Measurements from ENCODE around the gene BRD4.

BRD4 gene

DNA sequence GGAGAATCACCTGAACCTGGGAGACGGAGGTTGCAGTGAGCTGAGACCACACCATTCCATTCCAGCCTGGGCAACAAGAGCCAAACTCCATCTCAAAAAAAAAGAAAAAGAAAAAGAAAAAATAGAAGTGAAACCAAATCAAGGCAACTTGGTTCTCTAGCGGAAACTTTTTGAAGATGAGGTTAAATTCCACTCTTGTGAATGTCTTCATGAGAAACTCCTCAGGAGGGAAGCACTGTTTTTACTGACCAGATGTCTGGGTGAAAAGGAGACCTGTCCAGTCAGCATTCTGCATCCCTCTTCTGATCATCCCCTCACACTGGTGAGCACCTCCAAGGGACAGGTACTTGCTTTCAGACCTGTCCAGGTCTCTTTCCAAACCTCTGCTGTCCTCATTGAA is 15.8 kb downstream of the BRD4 start:
- in situ Hi-C loops (cut with MboI; ENCODE audit: low sequenced_read_pairs): no loop called here

DNA sequence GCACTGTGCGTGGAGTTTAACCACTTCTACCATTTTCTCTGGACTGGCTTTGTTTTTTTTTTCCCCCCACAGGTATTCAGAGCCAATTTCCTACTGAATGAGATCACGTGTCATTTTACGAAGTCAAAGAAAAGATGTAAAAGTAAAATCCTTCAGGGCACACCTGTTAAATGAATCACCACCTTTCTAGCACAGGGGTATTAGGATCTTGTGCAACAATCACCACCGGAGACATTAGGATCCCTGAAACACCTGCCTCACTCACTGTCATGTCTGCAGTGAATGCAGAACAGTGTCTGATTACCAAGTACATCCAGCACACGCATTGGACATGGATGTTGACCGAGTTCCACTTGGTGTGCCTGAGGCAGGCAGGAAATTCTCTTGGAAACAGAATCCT is 17.2 kb downstream of the BRD4 start:
- in situ Hi-C loops (cut with MboI; ENCODE audit: low sequenced_read_pairs): no loop called here

DNA sequence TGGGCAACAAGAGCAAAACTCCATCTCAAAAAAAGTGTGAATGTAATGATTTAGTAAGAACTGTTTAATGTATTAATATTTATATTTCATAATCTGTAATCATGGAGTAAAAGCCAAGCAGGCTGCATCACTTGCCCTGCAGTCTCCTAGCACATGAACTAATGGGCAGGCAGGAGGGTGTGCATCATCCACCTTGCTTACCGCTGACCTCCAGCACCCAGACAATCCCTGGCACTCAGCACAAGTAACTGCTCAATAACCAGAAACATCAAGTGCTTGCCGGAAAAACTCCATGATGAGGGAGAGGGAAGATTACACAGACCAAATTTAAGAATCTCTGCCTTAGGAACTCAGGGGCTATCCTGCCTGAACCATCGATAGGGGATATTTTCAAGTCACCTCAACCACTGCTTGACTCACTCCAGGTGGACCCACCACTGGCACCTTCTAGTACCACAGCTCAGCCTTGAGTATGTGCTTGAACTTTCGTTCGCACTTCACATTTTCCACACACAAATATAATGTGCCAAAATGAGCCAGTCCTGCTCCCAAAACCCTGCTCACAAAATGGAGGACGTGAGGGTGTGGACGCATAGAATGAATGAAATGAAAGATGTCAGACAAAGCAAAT is 18.6 kb downstream of the BRD4 start:
- in situ Hi-C loops (cut with MboI; ENCODE audit: low sequenced_read_pairs): no loop called here

DNA sequence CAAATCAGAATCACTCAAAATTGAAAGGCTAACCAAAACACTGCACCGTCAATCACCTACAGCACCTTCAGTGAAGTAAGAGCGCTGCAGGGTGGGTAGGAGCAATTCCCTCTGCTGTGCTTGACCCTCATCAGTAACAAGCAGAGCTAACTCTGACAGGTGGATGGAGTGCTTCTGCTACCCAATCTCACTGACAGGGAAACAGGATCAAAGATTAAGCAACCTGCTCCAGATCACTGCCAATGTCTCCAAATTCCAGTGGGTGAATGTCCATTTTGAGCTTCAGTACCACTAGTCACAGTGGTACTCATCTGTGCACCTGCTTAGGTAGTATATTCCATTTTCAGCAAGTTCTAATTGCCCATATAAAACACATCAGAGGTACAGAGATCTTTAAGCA is 25.2 kb downstream of the BRD4 start:
- in situ Hi-C loops (cut with MboI; ENCODE audit: low sequenced_read_pairs): no loop called here

DNA sequence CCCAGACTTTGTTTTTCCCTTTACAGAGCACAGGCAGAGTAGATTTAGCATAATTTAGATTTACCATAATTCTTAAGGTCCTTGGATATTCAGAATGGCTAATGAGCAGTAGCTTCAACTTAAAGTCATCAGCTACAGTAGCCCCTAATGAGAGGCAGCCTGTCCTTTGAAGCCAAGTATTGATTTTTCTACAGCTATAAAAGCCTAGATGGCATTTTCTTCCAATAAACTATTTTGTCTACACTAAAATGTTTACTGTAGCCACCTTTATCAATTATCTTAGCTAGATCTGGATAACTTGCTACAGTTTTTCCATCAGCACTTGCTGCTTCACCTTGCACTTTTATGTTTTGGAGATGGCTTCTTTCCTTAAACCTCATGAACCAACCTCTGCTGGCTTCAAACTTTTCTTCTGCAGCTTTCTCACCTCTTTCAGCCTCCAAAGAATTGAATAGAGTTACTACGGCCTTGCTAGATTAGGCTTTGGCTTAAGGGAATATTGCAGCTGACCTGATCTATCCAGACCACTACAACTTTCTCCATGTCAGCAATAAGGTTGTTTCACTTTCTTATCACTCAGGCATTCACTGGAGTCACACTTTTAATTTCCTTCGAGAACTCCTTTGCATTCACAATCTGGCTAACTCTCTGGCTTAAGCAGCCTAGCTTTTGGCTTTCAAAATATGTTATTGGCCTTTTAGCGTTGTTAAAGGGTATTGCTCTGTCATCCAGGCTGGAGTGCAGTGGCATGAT is 26.6 kb downstream of the BRD4 start:
- in situ Hi-C loops (cut with MboI; ENCODE audit: low sequenced_read_pairs): no loop called here

DNA sequence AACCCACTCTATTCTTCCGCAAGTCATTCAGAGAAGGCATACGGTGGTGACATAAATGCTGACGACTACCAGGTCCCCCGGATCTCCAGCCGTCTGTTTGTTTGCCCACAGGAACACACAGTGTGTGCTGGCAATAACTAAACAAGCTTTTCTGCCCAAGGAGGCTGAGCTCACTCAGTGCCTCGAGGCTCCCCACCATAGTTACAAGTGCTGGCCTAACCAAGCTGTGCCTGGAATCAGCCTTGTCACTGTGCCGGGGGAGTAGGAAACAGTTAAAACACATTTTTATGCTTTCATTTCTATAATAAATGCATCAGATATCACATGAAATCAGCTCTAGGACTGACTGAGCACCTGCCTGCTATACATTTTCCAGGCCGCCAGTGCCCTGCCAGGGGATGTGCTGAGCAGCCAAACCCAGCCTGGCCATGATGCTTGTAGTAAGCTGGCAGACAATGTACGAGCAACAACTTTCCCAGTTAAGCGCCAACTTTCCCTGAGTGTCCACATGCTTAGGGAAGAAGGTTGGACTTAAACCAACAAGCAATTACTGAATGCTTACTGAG is 28.1 kb downstream of the BRD4 start:
- in situ Hi-C loops (cut with MboI; ENCODE audit: low sequenced_read_pairs): no loop called here

DNA sequence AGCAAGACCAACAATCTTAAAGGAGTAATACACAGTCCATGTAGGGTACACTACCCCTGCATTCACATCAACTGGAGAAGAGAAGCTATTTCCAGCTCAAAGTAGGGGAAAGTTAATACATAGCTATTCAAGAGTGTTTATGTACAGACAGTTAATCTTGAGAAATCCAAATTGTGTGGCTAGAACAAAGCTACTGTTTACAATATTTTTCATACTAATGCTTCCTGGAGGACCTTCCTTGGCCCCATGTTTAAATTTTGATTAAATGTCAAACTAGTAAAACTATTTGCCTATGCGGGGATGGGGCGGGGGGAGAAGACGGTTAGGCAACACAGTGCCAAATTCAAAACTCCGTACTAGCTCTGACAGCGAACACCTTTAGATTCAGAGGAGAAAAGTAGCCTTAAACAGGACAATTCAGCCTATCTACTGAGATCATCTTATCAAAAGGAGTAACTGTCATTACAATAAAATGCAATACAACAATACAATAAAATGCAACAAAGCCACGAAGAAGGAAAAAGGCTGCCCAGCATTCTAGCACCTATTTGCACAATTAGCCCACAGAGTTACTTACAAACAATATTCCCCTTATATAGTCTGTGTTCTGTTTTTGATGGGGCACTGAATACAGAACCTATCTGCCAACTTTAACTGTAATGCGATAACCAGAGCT is 29.1 kb downstream of the BRD4 start:
- in situ Hi-C loops (cut with MboI; ENCODE audit: low sequenced_read_pairs): no loop called here

DNA sequence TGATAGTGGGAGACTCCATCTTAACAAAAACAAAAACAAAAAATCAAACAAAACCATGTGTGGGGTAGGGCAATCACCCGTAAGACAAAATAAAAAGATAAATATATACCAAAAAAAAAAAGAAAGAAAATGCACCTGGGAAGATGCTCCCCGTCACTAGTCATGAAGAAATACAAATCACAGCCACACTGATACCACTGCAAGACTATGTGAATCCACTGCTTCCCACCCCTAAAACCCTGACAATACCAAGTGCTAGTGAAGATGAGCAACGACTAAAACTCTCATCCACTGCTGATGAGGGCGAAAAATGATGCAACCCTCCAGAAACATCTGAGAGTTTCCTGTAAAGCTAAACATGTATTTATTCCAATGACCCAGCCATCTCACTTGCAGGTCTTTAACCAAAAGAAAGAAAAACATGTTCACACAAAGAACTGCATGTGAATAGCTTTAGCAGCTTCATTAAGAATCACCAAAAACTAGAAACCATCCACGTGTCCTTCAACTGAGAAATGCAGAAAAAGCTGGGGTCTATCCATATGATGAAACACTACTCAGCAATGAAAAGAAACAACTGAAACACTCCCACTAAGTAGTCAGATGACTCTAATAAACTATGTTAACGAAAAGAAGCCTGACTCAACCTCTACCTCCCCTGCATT is 31.7 kb downstream of the BRD4 start:
- in situ Hi-C loops (cut with MboI; ENCODE audit: low sequenced_read_pairs): no loop called here

DNA sequence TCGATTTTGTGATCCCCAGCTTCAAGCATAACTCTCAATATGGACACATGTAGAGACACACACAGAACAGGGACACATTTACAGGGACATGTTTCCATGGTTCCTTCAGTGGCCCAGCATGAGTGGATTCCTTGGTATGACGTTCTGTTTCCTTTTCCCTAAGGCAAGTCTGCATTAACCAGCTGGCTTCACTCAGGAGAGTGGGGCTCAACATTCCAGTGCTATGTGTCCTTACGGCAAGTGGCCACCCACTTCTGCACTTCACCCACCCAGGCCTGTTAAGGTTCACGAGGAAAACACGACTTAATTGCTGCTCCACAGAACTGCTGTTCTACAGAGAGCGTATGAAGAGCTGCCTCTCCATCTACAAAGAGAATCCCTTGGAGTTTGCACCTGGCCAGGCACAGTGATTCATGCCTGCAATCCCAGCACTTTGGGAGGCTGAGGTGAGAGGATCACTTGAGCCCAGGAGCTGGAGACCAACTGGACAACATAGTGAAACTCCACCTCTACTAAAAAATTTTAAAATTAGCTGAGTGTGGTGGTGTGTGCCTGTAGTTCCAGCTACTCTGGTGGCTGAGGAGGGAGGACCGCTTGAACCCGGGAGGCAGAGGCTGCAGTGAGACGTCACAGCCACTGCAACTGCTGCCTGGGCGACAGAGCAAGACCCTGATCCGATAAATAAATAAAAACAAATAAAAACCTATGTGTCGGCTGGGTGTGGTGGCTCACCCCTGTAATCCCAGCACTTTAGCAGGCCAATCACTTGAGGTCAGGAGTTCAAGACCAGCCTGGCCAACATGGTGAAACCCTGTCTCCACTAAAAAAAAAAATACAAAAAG is 32.5 kb downstream of the BRD4 start:
- in situ Hi-C loops (cut with MboI; ENCODE audit: low sequenced_read_pairs): no loop called here

DNA sequence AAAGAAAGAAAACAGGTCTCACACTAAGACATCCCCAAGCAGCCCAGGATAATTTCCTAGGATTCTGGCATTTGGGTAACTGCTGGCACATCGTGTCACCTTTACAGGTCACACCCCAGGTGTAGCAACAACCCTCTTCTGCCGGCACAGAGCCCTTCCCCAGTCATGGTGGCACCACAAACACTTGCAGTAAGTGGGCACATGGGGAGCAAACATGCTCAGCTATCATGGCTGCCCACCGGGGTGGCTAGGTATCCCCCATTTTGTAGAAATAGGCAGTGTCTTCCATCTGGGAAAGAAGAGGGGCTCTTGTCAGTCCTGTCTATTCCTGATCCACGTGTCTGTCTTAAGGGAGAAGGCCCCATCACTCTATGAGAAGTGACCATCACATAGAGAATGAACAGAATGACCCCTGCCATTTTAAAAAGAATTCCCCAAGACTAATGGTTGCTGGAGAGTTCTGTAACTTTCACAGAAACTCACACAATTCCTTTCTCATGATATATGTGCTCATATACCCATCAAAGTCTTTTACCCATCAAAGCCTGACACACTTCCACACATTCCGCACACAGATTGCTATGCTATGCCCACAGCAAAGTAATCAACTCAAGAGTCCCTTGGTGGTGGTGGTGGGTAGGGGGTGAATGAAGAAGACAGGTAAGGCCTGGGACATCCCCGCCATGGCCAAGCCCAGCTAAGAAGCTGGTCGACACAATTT is 33.3 kb downstream of the BRD4 start:
- in situ Hi-C loops (cut with MboI; ENCODE audit: low sequenced_read_pairs): no loop called here

DNA sequence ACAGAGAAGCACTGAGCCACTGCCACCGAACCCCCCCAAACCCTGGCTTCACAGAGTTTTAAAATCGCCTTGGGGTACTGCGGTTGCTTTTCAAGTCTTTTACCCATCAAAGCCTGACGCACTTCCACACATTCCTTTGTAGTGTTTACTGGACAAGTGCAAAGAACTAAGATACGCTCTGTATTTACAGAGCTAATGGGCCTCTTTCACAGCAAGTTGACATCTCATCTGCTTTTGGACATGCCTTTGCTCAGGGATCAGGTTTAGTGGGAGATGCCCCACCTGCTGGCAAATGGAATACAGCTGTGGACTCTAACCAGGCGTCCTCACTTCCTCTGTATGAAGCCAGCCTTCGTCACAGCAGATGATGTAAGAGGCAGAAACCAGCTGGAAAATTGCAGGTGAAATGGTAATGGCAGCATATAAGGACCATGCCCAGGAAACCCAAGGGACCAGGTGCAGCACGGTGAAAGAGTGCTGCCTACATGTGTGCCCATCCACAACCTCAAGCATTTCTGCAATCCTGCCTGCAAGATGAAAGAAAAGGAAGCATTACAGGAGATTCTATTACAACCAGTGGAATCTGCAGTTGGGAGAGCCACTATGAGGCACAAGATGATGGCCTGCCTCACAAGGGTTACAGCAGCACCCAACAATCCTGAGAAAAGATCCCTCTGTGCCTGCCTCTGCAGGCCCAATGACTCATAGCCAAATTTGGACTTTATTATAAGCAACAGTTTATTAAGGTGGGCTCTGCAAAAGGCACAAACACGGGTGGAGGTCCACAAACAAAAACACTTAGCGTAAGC is 34.7 kb downstream of the BRD4 start:
- in situ Hi-C loops (cut with MboI; ENCODE audit: low sequenced_read_pairs): no loop called here

DNA sequence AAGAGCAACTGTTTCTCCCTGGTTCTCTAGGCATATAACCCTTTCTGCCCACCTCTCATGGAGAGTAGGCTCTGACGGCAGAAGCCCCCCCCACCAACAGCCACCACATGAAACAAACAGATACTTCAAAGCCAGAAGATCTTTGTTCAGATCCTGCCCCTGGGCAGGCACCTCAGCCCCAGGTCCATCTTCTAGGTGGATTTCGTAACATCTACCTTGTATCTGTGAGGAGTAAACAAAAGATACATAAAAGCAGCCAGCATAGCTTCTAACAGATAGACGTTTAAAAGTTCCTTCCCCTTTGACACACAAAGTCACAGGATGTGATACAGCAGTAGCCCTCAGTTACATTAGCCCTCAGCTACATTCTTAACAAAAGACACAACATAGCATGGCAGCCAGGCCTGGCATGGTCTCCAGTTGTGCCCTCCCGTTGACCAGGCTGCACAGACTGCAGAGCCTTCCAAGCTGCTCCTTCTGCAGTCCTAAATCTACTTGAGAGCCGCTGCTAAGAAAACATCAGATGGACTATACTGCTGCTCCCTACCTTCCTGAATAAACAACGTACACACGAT is 35.4 kb downstream of the BRD4 start:
- in situ Hi-C loops (cut with MboI; ENCODE audit: low sequenced_read_pairs): no loop called here

DNA sequence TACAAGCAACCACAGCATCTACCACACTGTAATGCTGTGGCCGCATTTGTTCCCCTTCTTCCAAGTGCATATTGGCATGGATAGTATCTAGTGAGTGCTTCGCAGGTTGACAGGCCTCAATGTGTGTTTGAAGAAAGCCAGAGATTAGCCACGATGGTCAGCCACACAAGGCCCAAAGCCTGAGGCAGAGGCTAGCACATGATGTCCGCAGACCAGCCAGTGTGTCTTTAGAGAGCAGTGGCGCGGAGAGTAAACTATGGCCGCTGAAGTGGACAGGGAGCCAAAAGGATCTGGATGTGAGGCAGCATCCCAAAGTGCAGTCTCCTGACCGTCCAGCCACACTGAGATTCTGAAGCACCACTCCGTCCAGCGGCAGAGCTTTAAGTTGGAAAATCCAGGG is 36.0 kb downstream of the BRD4 start:
- in situ Hi-C loops (cut with MboI; ENCODE audit: low sequenced_read_pairs): no loop called here

DNA sequence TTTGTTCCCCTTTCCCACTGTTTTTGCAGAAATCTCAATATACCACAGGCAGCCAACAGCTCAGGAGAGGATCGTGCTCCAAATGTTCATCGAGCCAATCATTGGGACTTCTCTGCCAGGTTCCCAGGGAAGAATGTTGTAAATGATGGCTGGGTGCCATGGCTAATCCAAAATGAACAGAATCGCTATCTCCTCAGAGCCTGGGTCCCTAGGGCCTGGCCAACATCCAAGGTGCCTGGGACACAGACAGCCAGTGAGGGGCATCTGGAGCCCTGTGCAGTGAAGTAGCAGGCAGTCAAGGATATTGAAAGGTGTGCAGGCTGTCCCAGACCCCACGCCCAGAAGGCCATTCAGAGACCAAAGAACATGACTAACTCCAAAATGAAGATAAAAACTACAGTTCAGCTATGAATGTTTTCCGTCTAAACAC is 37.8 kb downstream of the BRD4 start:
- in situ Hi-C loops (cut with MboI; ENCODE audit: low sequenced_read_pairs): no loop called here

DNA sequence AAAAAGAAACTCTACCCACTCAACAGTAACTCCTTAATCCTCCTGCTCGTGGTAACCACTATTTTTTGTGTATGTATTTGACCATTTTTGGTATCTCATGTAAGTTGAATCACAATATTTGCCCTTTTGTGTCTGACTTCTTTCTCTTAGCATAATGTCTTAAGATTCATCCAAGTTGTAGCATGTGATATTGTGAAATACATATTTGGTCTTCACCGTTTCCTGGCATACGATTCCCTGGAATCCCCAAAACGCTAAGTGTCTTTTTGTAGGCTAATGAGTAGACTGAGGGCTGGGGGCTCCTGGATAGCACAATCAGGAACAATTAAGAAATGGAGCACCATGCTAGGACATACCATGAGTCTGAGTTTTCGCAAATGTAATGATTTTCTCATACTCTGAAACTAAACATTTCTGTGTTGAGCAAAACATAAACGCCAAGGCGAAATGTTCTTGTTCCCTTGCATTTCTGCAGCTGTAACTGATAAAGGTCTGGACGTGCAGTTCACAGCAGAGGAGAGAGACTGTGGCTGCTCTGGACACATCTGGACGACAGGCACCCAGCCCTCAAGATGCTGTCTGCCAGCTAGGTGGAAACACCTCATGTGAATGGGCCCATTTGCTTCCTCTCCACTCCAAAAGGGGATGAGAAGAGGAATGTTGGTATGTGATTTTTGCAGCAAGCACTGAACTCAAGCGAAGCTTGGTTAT is 38.4 kb downstream of the BRD4 start:
- in situ Hi-C loops (cut with MboI; ENCODE audit: low sequenced_read_pairs): no loop called here

DNA sequence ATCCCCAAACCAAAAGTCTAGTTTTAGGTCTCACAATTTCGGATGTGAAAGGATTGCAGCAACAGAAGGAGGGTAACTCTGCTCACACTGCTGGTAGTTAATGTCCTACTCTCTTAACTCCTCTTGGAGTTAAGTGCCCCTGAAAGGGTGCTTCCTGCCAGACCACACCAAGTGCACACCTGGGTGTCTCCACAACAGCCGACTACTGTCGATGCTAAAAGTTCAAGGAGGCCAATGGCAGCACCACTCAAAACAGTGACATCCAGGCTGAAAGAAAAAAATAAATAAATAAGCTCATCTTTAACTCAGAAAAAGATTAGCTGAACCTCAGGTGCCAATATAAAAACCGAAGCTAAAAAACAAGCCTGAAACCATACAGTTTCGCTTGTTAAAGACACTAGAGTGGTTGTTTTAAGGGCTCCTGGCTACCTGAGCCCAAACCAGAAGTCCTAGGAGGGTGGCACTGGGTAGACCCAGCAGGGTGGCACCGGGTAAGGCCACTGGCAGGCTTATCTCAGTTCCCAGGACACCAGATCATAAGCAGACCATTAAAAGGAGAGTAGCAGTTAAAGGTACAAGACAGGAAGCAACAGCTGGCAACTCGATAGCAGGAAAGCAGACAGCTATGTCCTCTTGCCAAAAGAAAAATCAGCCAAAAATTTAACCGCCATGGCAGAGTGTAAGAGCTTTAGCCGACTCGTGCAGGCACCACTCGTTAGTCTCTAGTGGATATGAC is 39.3 kb downstream of the BRD4 start:
- in situ Hi-C loops (cut with MboI; ENCODE audit: low sequenced_read_pairs): no loop called here

DNA sequence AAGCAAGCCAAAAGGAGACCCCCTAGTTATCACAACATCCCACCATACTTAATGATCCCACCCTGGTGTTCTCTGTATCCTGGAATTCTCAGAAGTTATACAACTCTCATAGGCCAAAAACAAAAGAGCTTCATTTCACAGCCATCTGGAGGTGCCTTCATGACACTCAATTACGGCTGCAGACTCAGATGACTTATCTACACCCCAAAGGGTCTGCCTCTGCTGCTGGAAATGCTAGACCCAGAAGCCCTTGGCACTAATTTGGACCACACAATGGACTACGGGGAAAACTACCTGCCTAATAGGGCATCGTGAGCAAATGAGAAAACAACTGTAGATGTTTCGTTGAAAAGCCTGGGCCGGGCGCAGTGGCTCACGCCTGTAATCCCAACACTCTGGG is 40.2 kb downstream of the BRD4 start:
- in situ Hi-C loops (cut with MboI; ENCODE audit: low sequenced_read_pairs): no loop called here
